A204.1 (cell line): Measurements from ENCODE around the gene GPBAR1.

Experiments
- FAIRE-seq: peaks from 2 replicates; lab custom pipeline; 2012; peaks lifted over from hg19 to GRCh38; lab: Jason Lieb, UNC

The GPBAR1 gene

GRCh38 chr2:218260742-218261422 lies at the start of gene GPBAR1:
Gene GPBAR1, plus strand, starts transcription at chr2:218261015. Its CDS starts 1,710 bp downstream, at chr2:218262725.
- FAIRE-seq, result no peak

- FAIRE-seq, result no peak
Observed at GRCh38 chr2:218214116-218214515, 46.7 kb upstream of the GPBAR1 start.

- no peak for FAIRE-seq
Observed at GRCh38 chr2:218216336-218216673, 44.5 kb upstream of the GPBAR1 start.

- FAIRE-seq, result no peak
Observed at GRCh38 chr2:218216674-218217359, 44.0 kb upstream of the GPBAR1 start, which contains the start of gene ARPC2. Gene ARPC2, plus strand, starts transcription at chr2:218217189. Its CDS starts 282 bp downstream, at chr2:218217471.

- no peak for FAIRE-seq
Observed at GRCh38 chr2:218217360-218218267, 43.2 kb upstream of the GPBAR1 start.

GRCh38 chr2:218218268-218219185 lies 42.3 kb upstream of the GPBAR1 start:
- FAIRE-seq, result no peak

- FAIRE-seq, result no peak
Observed at GRCh38 chr2:218219934-218220333, 40.9 kb upstream of the GPBAR1 start.

GRCh38 chr2:218221000-218221399 lies 39.8 kb upstream of the GPBAR1 start:
- FAIRE-seq, result no peak

- FAIRE-seq, result no peak
Observed at GRCh38 chr2:218223046-218223445, 37.8 kb upstream of the GPBAR1 start.

- no peak for FAIRE-seq
Observed at GRCh38 chr2:218224186-218224585, 36.6 kb upstream of the GPBAR1 start.

- no peak for FAIRE-seq
Observed at GRCh38 chr2:218226903-218227302, 33.9 kb upstream of the GPBAR1 start.

GRCh38 chr2:218228366-218229090 lies 32.3 kb upstream of the GPBAR1 start:
- FAIRE-seq, result no peak

- no peak for FAIRE-seq
Observed at GRCh38 chr2:218229239-218229638, 31.6 kb upstream of the GPBAR1 start.

- FAIRE-seq, result no peak
Observed at GRCh38 chr2:218229851-218230250, 31.0 kb upstream of the GPBAR1 start.

GRCh38 chr2:218230882-218231281 lies 29.9 kb upstream of the GPBAR1 start:
- FAIRE-seq, result no peak

- no peak for FAIRE-seq
Observed at GRCh38 chr2:218233543-218233942, 27.3 kb upstream of the GPBAR1 start.

- no peak for FAIRE-seq
Observed at GRCh38 chr2:218234521-218234920, 26.3 kb upstream of the GPBAR1 start.

GRCh38 chr2:218235017-218235416 lies 25.8 kb upstream of the GPBAR1 start:
- FAIRE-seq, result no peak

- FAIRE-seq, result no peak
Observed at GRCh38 chr2:218236829-218237228, 24.0 kb upstream of the GPBAR1 start.

GRCh38 chr2:218238887-218239286 lies 21.9 kb upstream of the GPBAR1 start:
- FAIRE-seq, result no peak

GRCh38 chr2:218244204-218244603 lies 16.6 kb upstream of the GPBAR1 start:
- FAIRE-seq, result no peak
